GM19455 (cell line): ENCODE results near the gene NCBP3.
"Not testable (repeated sequence)": the region's sequence is repeated elsewhere in the genome, so short reads cannot be mapped to it uniquely, and the experiment has no call there.

Experiments used
- ATAC-seq: cut with Tn5 transposase; IDR thresholded peaks from one replicate; pipeline ENCODE4 v1.9.1; 2021; ENCODE audit not compliant: unreplicated experiment

The NCBP3 gene

GRCh38 chr17:3882276-3882675, 36.2 kb upstream of the NCBP3 start:
- ATAC-seq: no peak

GRCh38 chr17:3880983-3881382, 34.9 kb upstream of the NCBP3 start:
- ATAC-seq: no peak

- no peak for ATAC-seq
These were observed 33.8 kb upstream of the NCBP3 start for GRCh38 chr17:3879591-3880417.

- ATAC-seq: no peak
These were observed 33.1 kb upstream of the NCBP3 start for GRCh38 chr17:3879186-3879585.

GRCh38 chr17:3877220-3877619, 31.2 kb upstream of the NCBP3 start:
- ATAC-seq: no peak

- no peak for ATAC-seq
These were observed 29.3 kb upstream of the NCBP3 start for GRCh38 chr17:3875317-3875716.

- no peak for ATAC-seq
These were observed 27.8 kb upstream of the NCBP3 start for GRCh38 chr17:3873862-3874261.

GRCh38 chr17:3870871-3871306, 24.8 kb upstream of the NCBP3 start:
- no peak for ATAC-seq

GRCh38 chr17:3867606-3868005, 21.6 kb upstream of the NCBP3 start:
- no peak for ATAC-seq

GRCh38 chr17:3867106-3867505, 21.1 kb upstream of the NCBP3 start:
- ATAC-seq: no peak

- ATAC-seq: no peak
These were observed 20.2 kb upstream of the NCBP3 start for GRCh38 chr17:3866276-3866675.

GRCh38 chr17:3865176-3865575, 19.1 kb upstream of the NCBP3 start:
- no peak for ATAC-seq

- no peak for ATAC-seq
These were observed 18.5 kb upstream of the NCBP3 start for GRCh38 chr17:3864534-3864933.

- no peak for ATAC-seq
These were observed 16.0 kb upstream of the NCBP3 start for GRCh38 chr17:3861761-3862681.

GRCh38 chr17:3860939-3861700, 15.1 kb upstream of the NCBP3 start:
- ATAC-seq: no peak

- ATAC-seq: no peak
These were observed 13.9 kb upstream of the NCBP3 start for GRCh38 chr17:3859940-3860339.

GRCh38 chr17:3857261-3858105, 11.4 kb upstream of the NCBP3 start:
- ATAC-seq: no peak

GRCh38 chr17:3854204-3854603, 8.2 kb upstream of the NCBP3 start:
- not testable (repeated sequence) for ATAC-seq

- no peak for ATAC-seq
These were observed 6.5 kb upstream of the NCBP3 start for GRCh38 chr17:3852561-3852960.

- ATAC-seq: no peak
These were observed 5.5 kb upstream of the NCBP3 start for GRCh38 chr17:3851461-3852100.
